HG02943 (cell line): Measurements from ENCODE around the gene ZSCAN29.
A peak's percentile ranks its signal among the peaks of the same experiment; 100 is the strongest.
"Not testable (repeated sequence)": the region's sequence is repeated elsewhere in the genome, so short reads cannot be mapped to it uniquely, and the experiment has no call there.

Source experiments
- ATAC-seq: cut with Tn5 transposase; IDR thresholded peaks from one replicate; pipeline ENCODE4 v1.9.1; 2021; ENCODE audit warnings: mild to moderate bottlenecking, low read depth, moderate library complexity; ENCODE audit not compliant: unreplicated experiment

Gene ZSCAN29

DNA sequence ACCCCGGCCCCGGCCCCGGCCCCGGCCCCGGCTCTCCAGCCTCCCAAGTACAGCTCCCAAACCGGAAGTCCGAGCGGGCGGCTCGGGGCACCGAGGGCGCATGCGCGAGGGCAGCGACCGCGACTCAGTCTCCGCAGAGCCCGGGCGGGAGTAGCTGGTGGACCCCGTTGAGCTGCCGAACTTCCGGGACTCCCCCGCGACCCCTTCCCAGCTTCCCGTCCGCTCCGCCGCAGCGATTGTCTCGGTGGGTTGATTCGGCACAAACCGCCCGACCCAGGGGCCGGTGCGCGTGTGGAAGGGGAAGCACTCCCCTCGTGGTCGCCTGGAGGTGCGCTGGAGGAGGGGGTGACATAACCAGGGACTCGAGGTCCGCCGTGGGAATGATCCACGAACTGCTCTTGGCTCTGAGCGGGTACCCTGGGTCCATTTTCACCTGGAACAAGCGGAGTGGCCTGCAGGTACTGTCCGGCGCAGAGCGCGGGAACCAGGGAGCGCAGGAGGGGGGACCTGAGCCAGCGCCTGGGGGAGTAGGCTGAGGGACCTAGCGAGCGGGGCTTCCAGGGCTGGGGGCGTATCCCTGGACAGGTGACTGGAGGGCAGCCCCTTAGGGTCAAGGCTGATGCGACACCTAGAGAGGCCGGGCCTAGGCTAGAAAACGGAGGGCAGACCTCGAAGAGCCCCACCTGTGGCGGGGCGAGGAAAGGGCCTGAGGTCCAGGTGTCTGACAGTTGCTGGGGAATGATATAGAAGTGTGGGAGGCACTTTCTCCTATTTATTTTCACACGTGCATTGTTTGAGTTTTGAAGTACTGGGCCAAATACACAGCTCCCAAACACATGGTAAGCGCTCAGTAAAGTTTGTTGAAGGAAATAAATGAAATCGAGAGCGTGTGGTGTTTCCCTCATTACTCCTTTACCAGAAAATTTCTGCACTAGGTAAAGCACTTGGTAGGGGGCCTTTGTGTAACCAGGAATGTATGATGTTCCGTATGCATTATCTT, at the start of gene ZSCAN29, which contains the start of gene TUBGCP4:
TSS of gene ZSCAN29 (minus strand) at position 69 of the 1,000 bp plus-strand sequence. CDS start 1,130 bp downstream, outside the sequence.
TSS of gene TUBGCP4 (plus strand) at position 127 of the 1,000 bp plus-strand sequence. CDS start at position 381, 254 bp downstream.
- ATAC-seq: peak; percentile 69

DNA sequence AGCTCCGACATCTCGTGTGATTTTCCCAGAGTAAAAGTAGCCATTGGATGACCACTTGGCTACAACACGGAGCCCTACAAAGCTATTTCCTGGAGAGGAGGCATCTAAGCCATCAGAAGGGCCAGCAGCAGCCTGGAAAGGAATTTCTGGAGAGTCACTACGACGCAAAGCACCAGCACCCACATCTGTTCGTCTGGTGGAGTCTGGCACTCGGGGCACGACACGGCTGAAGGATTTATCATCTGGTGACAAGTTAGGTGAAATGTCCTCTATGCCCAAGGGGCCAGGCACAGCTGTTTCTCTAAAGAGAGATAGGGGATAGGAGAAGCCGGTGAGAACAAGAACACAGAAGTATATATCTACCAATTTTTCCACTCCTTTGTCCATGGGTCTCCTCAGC, 49.6 kb upstream of the ZSCAN29 start:
- ATAC-seq: no peak

GRCh38 chr15:43414196-43414595, 43.4 kb upstream of the ZSCAN29 start:
- ATAC-seq: no peak

DNA sequence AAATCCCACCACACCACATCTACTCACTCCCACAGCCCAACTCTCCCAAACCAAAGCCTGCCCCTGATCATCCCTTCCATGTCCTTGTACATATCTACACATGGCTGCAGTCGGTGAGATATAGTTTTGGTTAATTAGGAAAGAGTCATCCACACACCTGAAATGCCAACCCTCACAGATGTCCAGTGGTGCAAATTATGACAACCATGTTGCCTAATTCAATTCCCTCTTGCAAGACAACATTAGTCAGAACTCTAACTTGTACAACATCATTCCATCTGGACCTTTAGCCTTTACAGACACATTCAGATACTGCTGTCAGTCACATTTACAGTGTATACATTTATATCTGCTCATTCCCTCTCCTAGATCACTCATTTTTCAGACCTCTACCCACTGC, 41.3 kb upstream of the ZSCAN29 start:
- no peak for ATAC-seq

DNA sequence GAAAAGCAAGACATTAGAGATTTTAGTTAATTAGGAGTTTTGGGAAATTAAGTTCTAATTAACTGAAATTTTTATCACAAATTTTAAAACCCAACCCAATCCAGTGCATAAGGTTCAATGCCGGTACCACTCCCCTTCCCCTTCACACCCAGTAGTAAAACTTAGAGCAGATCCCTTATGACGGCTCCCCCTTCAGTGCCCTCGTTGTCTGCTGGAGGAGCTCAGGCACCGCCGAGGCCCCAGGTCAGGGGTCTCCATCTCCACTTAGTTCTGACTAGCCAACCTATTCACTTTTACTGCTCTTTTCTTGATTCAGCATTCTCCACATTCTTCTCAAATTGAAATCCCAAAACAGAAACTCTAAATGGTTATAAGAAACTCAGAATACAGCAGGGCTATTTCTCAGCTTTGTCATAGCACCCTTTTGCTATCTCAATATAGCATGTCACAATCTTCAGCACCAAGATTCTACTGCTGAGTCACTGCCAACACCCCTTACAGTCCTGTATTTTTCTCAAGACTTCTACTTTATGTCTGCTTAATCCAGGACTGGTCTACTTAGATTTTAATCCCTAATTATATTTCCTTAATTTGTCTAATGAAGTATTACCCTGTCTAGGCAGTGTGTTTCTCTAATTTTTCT, 39.9 kb upstream of the ZSCAN29 start:
- ATAC-seq: no peak

DNA sequence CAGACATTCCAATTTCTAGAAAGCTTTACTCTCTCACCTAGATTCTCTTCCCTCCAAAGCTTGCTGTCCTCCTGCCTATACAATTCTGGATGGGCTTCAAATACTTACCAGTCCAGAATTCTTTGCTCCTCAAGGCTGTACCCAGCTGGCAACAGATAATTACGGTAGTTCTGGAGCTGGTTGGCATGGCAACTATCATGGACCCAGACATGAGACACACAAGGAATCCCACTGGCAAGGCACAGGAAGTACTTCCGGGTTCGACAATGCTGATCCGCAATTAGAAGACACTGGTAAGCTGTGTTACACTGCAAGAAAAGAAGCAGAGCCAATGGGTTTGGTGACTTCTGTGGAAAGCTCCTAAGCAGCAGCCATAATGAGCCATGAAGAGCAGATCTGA, 37.9 kb upstream of the ZSCAN29 start:
- ATAC-seq: no peak

DNA sequence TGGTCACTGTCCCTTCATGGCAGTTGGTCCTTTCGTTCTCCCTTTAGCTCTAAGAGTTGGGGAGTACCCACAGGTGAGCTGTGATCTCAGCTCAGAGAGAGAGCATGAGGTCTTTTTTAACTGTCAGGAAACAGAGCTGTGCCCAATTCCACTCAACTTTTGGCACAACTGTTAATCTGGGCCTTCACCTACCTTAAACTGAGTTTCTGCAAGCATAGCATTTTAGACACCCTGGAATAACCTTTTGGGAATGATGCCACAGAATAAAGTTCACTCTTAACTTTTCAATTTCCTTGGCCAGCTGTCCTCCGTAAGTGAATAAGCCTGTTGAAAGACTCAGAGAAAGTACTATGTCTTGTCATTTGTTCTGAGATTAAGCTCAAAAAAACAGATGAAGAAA, 36.0 kb upstream of the ZSCAN29 start:
- no peak for ATAC-seq

- ATAC-seq: no peak
Measured at GRCh38 chr15:43406189-43406588, 35.3 kb upstream of the ZSCAN29 start.

- ATAC-seq: no peak
Measured at GRCh38 chr15:43404130-43404529, 33.3 kb upstream of the ZSCAN29 start.

DNA sequence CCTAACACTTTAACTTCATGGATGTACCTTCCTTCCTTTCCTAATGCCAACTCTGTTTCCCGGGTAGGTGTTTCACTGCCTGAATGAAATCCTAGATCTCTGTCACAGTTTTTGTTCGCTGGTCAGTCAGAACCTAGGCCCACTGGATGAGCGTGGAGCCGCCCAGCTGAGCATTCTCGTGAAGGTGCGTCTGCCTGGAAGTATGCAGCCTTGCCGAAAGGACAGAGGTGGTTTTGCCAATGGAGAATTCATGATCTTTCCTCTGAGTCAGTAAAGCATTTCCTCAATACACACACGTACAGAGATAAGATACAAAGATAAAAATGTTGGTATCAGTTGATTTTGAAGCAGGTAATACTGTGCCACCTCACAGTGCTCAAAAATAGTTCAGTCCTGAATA, 32.8 kb upstream of the ZSCAN29 start:
- ATAC-seq: no peak

DNA sequence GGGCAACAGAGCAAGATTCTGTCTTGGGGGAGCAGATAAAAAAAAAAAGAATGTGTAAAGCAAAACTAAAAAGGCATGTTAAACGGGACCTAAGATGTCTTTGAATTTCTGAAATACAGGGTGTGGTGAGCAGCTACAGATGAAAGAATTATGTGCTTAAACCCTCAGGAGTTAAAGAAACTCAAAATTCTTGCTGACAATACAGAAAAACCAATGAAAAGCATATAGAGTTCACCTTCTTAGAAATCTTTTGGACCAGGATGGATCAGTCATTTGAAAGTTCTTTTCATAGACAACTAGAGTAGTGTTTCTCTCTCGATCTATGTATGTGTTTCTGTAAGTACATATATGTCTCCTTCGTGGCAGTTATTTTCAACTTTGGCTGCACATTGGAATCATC, 31.4 kb upstream of the ZSCAN29 start:
- no peak for ATAC-seq

DNA sequence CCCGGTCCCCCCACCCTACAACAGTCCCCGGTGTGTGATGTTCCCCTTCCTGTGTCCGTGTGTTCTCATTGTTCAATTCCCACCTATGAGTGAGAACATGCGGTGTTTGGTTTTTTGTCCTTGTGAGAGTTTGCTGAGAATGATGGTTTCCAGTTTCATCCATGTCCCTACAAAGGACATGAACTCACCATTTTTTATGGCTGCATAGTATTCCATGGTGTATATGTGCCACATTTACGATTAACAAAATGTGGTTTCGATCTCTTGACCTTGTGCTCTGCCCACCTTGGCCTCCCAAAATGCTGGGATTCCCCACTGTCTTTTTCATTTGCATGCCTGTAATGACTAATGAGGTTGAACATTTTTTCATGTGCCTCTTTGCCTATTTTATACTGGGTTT, 22.7 kb upstream of the ZSCAN29 start:
- ATAC-seq: not testable (repeated sequence)

GRCh38 chr15:43390723-43391122, 19.9 kb upstream of the ZSCAN29 start:
- no peak for ATAC-seq

- no peak for ATAC-seq
Measured at GRCh38 chr15:43383070-43383469, 12.2 kb upstream of the ZSCAN29 start.

DNA sequence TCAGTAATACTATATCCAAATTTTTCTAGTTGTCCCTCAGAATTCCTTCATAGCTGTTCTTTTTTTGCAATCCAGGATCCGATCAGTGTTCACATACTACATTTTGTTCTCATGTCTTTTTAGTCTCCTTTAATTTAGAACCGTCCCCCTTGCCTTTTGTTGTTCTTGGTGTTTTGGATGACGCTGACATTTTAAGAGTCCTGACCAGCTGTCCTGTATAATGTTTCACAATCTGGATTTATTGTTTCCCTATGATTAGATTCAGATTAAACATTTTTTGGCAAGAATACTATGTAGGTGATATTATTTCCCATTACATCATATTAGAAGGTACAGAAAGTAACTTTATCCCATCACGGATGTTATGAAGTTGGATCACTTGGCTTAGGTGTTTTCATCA, 11.5 kb upstream of the ZSCAN29 start:
- ATAC-seq: no peak

- no peak for ATAC-seq
Measured at GRCh38 chr15:43378601-43379000, 7.8 kb upstream of the ZSCAN29 start.

GRCh38 chr15:43376017-43376705, 5.3 kb upstream of the ZSCAN29 start:
- no peak for ATAC-seq

GRCh38 chr15:43370310-43370974, 401 bp downstream of the ZSCAN29 start:
- peak; percentile 21 for ATAC-seq

- ATAC-seq: no peak
Measured at GRCh38 chr15:43361313-43361903, 9.4 kb downstream of the ZSCAN29 start.

DNA sequence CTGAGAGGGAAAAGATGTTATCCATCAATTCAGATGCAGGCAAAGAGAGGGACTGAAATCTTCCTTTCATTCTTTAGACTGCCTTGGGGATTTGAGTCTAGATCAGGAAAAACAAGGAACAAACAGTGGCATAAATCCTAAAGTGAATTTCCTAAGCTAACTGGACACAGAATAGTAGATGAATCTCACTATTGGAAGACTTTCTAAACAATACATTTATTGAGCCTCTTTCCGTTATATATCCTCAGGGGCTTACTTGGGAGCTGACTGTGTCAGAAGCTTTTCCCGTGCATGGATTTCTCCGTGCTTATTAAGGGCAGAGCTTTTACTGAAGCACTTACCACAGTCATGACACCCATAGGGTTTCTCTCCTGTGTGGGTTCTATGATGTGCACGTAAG, 10.0 kb downstream of the ZSCAN29 start:
- no peak for ATAC-seq
